IMR-90 (cell line): Measurements from ENCODE around the gene LPAR2. TPM values are rescaled to one million over a fixed set of nuclear protein-coding genes. Genes with fewer than 3 reads are reported as not detected.

Source experiments
- ATAC-seq: fragments of 200-7000 bp; cut with Tn5 transposase; 2 replicates; pipeline ENCODE4 v1.9.1; 2020; ENCODE audit warnings: low read depth, mild to moderate bottlenecking, moderate library complexity
- BruUV-seq: library from RNA; stranded (reverse); fragments of 400-500 nt; replicated peaks from 2 replicates; lab custom pipeline; 2021; lab: Mats Ljungman, UMichigan
- CTCF ChIA-PET: fragments of 300-600 bp; formaldehyde crosslinking; extraction: SDS; loops from one replicate; lab custom pipeline; 2021; ENCODE audit warnings: antibody characterized with exemption; lab: Yijun Ruan, JAX
- POLR2A ChIA-PET: fragments of 300-600 bp; sonication (Branson Sonifier 250); formaldehyde crosslinking; loops from one replicate; lab custom pipeline; 2022; ENCODE audit warnings: antibody characterized with exemption; ENCODE audit not compliant: unreplicated experiment; lab: Charles Lee
- DNase-seq: peaks from one replicate; pipeline ENCODE4 v3.0.0; 2013
- H2AFZ ChIP-seq: replicated peaks from 2 replicates; pipeline ENCODE3; 2013; ENCODE audit warnings: low read length, mild to moderate bottlenecking; ENCODE audit not compliant: poor library complexity
- H2AK5ac ChIP-seq: 2 replicates; pipeline ENCODE4 v1.6.1; 2013; ENCODE audit warnings: low read depth, low read length, inconsistent platforms
- H2AK9ac ChIP-seq: replicated peaks from 2 replicates; pipeline ENCODE3; 2013; ENCODE audit warnings: mild to moderate bottlenecking, low read depth, low read length, moderate library complexity; ENCODE audit not compliant: poor library complexity
- H2BK120ac ChIP-seq: 2 replicates; pipeline ENCODE4 v1.6.1; 2013; ENCODE audit warnings: low read depth, low read length, inconsistent platforms
- H2BK15ac ChIP-seq: 3 replicates; pipeline ENCODE4 v1.6.1; 2013; ENCODE audit warnings: low read depth, low read length, inconsistent platforms
- H2BK20ac ChIP-seq: 2 replicates; pipeline ENCODE4 v1.6.1; 2013; ENCODE audit warnings: low read depth, mild to moderate bottlenecking, inconsistent platforms, low read length, moderate library complexity
- H2BK5ac ChIP-seq: 2 replicates; pipeline ENCODE4 v1.6.1; 2013; ENCODE audit warnings: mild to moderate bottlenecking, low read depth, low read length, inconsistent platforms; ENCODE audit not compliant: poor library complexity, severe bottlenecking
- H3K14ac ChIP-seq: replicated peaks from 2 replicates; pipeline ENCODE4 v1.6.1; 2013; ENCODE audit warnings: low read depth, low read length, inconsistent platforms
- H3K18ac ChIP-seq: 2 replicates; pipeline ENCODE4 v1.6.1; 2013; ENCODE audit warnings: low read depth, low read length, control low read depth
- H3K23ac ChIP-seq: 2 replicates; pipeline ENCODE4 v1.6.1; 2013; ENCODE audit warnings: low read depth, low read length, inconsistent platforms
- H3K27ac ChIP-seq: 2 replicates; pipeline ENCODE4 v1.5.1; 2013; ENCODE audit warnings: mild to moderate bottlenecking, control low read depth, low read length; ENCODE audit not compliant: insufficient read depth
- H3K27me3 ChIP-seq: 2 replicates; pipeline ENCODE4 v1.6.1; 2013; ENCODE audit warnings: low read length; ENCODE audit not compliant: control insufficient read depth, insufficient read depth
- H3K36me3 ChIP-seq: 2 replicates; pipeline ENCODE4 v1.6.1; 2013; ENCODE audit warnings: low read length, mixed read lengths; ENCODE audit not compliant: control insufficient read depth, insufficient read depth
- H3K4ac ChIP-seq: 2 replicates; pipeline ENCODE4 v1.6.1; 2013; ENCODE audit warnings: low read depth, low read length, inconsistent platforms
- H3K4me1 ChIP-seq: 2 replicates; pipeline ENCODE4 v1.6.1; 2013; ENCODE audit warnings: low read length, mixed read lengths; ENCODE audit not compliant: control insufficient read depth, insufficient read depth
- H3K4me2 ChIP-seq: 2 replicates; pipeline ENCODE4 v1.6.1; 2013; ENCODE audit warnings: low read depth, mild to moderate bottlenecking, control low read depth, low read length, moderate library complexity
- H3K4me3 ChIP-seq: 2 replicates; pipeline ENCODE4 v1.5.1; 2013; ENCODE audit warnings: low read depth, mild to moderate bottlenecking, control low read depth, low read length, moderate library complexity; ENCODE audit not compliant: insufficient read depth
- H3K56ac ChIP-seq: 2 replicates; pipeline ENCODE4 v1.6.1; 2013; ENCODE audit warnings: low read length, inconsistent platforms; ENCODE audit not compliant: insufficient read depth; ENCODE audit errors: extremely low read depth
- H3K79me1 ChIP-seq, 2 experiments: 2 replicates each; pipeline ENCODE4 v1.6.1; 2013; ENCODE audit warnings: low read length in 2 of 2, inconsistent platforms in 1 of 2, low read depth in 1 of 2
- H3K9ac ChIP-seq: 2 replicates; pipeline ENCODE4 v1.6.1; 2013; ENCODE audit warnings: low read depth, low read length, control low read depth
- H3K9me1 ChIP-seq: 2 replicates; pipeline ENCODE4 v1.6.1; 2013; ENCODE audit warnings: low read length, inconsistent platforms; ENCODE audit not compliant: insufficient read depth
- H3K9me3 ChIP-seq: 2 replicates; pipeline ENCODE4 v1.6.1; 2013; ENCODE audit warnings: low read length; ENCODE audit not compliant: control insufficient read depth, insufficient read depth
- H4K20me1 ChIP-seq: 2 replicates; pipeline ENCODE4 v1.6.1; 2013; ENCODE audit warnings: low read length, inconsistent platforms; ENCODE audit not compliant: insufficient read depth
- H4K5ac ChIP-seq: 2 replicates; pipeline ENCODE4 v1.6.1; 2013; ENCODE audit warnings: mild to moderate bottlenecking, low read depth, low read length, control low read depth
- H4K8ac ChIP-seq, 2 experiments: 2 replicates each; pipeline ENCODE4 v1.6.1; 2013; ENCODE audit warnings: low read depth in 2 of 2, low read length in 2 of 2, control low read depth in 1 of 2, inconsistent platforms in 1 of 2
- H4K91ac ChIP-seq: 2 replicates; pipeline ENCODE4 v1.6.1; 2013; ENCODE audit warnings: low read depth, low read length, inconsistent platforms; ENCODE audit not compliant: insufficient read depth
- BHLHE40 ChIP-seq: fragments of 150-350 bp; IDR thresholded peaks from 2 replicates; pipeline ENCODE4 v1.6.1; 2016; ENCODE audit warnings: mild to moderate bottlenecking, low read depth, low read length
- CEBPB ChIP-seq: IDR thresholded peaks from 2 replicates; pipeline ENCODE4 v1.6.1; 2012; ENCODE audit warnings: low read depth, low read length, improper control_type of control experiment
- CHD1 ChIP-seq: IDR thresholded peaks from 2 replicates; pipeline ENCODE4 v1.6.1; 2012; ENCODE audit warnings: low read depth, low read length, improper control_type of control experiment
- FOS ChIP-seq: fragments of 150-350 bp; IDR thresholded peaks from 2 replicates; pipeline ENCODE4 v1.6.1; 2016; ENCODE audit warnings: low read depth, low read length
- MAFK ChIP-seq: IDR thresholded peaks from 2 replicates; pipeline ENCODE4 v1.6.1; 2012; ENCODE audit warnings: low read depth, low read length, improper control_type of control experiment
- MAZ ChIP-seq: IDR thresholded peaks from 2 replicates; pipeline ENCODE4 v1.6.1; 2012; ENCODE audit warnings: low read depth, mild to moderate bottlenecking, low read length, improper control_type of control experiment, moderate library complexity, borderline replicate concordance
- RCOR1 ChIP-seq: IDR thresholded peaks from 2 replicates; pipeline ENCODE4 v1.6.1; 2012; ENCODE audit warnings: mild to moderate bottlenecking, low read length, improper control_type of control experiment; ENCODE audit not compliant: insufficient replicate concordance
- SMC3 ChIP-seq: fragments of 150-350 bp; IDR thresholded peaks from 2 replicates; pipeline ENCODE4 v1.6.1; 2016; ENCODE audit warnings: low read depth, mild to moderate bottlenecking, antibody characterized with exemption, low read length, moderate library complexity
- WGBS, 2 experiments: methylation state at CpG; one replicate each; pipeline versions ENCODE4 v1.1.5 to v1.1.7; 2013; ENCODE audit warnings: missing lambda C conversion rate in 2 of 2; ENCODE audit not compliant: insufficient read length in 1 of 2; ENCODE audit errors: extremely low coverage in 2 of 2; 5-methylcytosine and 5-hydroxymethylcytosine counted together
- dilution Hi-C: fragments of 300-500 bp; cut with HindIII; formaldehyde crosslinking; loops from one replicate; pipeline ENCODE4 v1.14.3; 2018; ENCODE audit warnings: low sequenced_read_pairs; ENCODE audit not compliant: unreplicated experiment
- in situ Hi-C: fragments of 300-500 bp; cut with MboI; formaldehyde crosslinking; loops from 3 replicates; pipeline ENCODE4 v1.14.3; 2019; ENCODE audit warnings: low sequenced_read_pairs, inconsistent platforms, mixed read lengths
- intact Hi-C: fragments of 100-400 bp; cut with micrococcal nuclease; formaldehyde crosslinking; loops from 2 replicates; pipeline ENCODE4 v1.10.0; 2022
- polyA plus RNA-seq, 3 experiments: library from polyadenylated mRNA; depleted of rRNA; stranded (reverse); fragments of >200 nt; gene quantifications; 2 replicates each; pipeline ENCODE4 v1.2.3, GENCODE V29; 2012; ENCODE audit warnings: low replicate concordance in 1 of 3
- total RNA-seq: library from RNA; depleted of rRNA; stranded (reverse); fragments of >200 nt; gene quantifications from 2 replicates; pipeline ENCODE4 v1.2.3, GENCODE V29; 2012
- TF ChIP-seq, protein P1 (sequence below): fragments of 150-350 bp; IDR thresholded peaks from 2 replicates; pipeline ENCODE4 v1.6.1; 2016; ENCODE audit warnings: low read depth, mild to moderate bottlenecking, low read length, moderate library complexity, borderline replicate concordance
- TF ChIP-seq, protein P2 (sequence below): fragments of 150-350 bp; IDR thresholded peaks from 2 replicates; pipeline ENCODE4 v1.6.1; 2017; ENCODE audit warnings: mild to moderate bottlenecking, antibody characterized with exemption, low read length, low read depth
- TF ChIP-seq, protein P3 (sequence below): conservative IDR thresholded peaks from 2 replicates; pipeline ENCODE4 v1.5.1; 2012; ENCODE audit warnings: mild to moderate bottlenecking, low read depth, low read length, improper control_type of control experiment

The LPAR2 gene
- total and polyA plus RNA-seq, 2 of the 4 experiments (the other 2 are of a cell fraction) = under 0.01 to 5.4 TPM

DNA sequence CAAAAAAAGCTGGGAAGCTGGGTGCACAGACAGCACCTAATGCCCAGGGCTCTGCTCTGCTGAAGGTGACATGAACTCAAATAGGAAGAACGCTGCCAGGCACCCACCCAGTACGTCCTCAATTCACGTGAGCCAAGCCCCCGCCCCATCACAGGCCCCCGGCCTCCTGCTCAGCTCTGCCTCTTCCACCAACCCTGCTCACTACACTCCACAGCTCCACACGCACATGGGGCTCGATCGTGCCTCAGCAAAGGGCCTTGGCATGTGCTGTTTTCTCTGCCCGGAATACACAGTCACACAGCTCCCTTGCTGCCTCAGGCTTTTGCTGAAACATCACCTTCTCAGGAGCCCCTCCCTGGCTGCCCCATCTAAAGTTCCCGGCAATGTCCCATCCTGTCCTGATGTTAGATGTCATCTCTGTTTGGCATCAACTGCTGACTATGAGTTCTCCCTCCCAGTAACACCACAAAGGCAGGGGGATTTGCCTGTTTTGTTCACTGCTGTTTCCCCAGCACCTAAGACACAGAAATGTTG lies 33.2 kb upstream of the LPAR2 start:
- Histone ChIP-seq H3K9me1 (peaks cover 22% of the 10 kb centered on the region), H3K9ac (no peak overlapping the region), H2BK120ac (no peak overlapping the region), H2AFZ (no peak overlapping the region), H3K36me3 (peaks cover 35% of the 10 kb centered on the region), H3K14ac (no peak overlapping the region), H3K79me1 (peaks cover 20 to 42% of the 10 kb centered on the region in 2 experiments), H4K8ac (no peak overlapping the region), H2BK5ac (no peak overlapping the region), H2AK5ac (no peak overlapping the region), H2BK15ac (no peak overlapping the region), H4K91ac (no peak overlapping the region), H3K27me3 (no peaks in the 10 kb centered on the region), H3K56ac (no peak overlapping the region), H3K18ac (no peak overlapping the region), H2BK20ac (no peak overlapping the region), H3K23ac (no peak overlapping the region), H3K27ac (no peak overlapping the region), H2AK9ac (peak overlapping the region; percentile 28), H3K9me3 (no peaks in the 10 kb centered on the region), H4K5ac (no peak overlapping the region), H3K4ac (no peak overlapping the region), H4K20me1 (peaks cover 38% of the 10 kb centered on the region), H3K4me3 (no peak overlapping the region), H3K4me1 (peaks cover 7% of the 10 kb centered on the region; the same call in 1 of the 2 replicates), H3K4me2 (no peak overlapping the region)
- TF ChIP-seq RCOR1 = no peak
- no peak for TF ChIP-seq SMC3
- TF ChIP-seq MAFK = no peak
- no peak for TF ChIP-seq CHD1
- TF ChIP-seq, protein P1, sequence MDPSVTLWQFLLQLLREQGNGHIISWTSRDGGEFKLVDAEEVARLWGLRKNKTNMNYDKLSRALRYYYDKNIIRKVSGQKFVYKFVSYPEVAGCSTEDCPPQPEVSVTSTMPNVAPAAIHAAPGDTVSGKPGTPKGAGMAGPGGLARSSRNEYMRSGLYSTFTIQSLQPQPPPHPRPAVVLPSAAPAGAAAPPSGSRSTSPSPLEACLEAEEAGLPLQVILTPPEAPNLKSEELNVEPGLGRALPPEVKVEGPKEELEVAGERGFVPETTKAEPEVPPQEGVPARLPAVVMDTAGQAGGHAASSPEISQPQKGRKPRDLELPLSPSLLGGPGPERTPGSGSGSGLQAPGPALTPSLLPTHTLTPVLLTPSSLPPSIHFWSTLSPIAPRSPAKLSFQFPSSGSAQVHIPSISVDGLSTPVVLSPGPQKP = no peak
- TF ChIP-seq BHLHE40 = no peak
- TF ChIP-seq CEBPB = no peak
- TF ChIP-seq, protein P2, sequence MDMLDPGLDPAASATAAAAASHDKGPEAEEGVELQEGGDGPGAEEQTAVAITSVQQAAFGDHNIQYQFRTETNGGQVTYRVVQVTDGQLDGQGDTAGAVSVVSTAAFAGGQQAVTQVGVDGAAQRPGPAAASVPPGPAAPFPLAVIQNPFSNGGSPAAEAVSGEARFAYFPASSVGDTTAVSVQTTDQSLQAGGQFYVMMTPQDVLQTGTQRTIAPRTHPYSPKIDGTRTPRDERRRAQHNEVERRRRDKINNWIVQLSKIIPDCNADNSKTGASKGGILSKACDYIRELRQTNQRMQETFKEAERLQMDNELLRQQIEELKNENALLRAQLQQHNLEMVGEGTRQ = no peak
- TF ChIP-seq FOS = no peak
- TF ChIP-seq, protein P3, sequence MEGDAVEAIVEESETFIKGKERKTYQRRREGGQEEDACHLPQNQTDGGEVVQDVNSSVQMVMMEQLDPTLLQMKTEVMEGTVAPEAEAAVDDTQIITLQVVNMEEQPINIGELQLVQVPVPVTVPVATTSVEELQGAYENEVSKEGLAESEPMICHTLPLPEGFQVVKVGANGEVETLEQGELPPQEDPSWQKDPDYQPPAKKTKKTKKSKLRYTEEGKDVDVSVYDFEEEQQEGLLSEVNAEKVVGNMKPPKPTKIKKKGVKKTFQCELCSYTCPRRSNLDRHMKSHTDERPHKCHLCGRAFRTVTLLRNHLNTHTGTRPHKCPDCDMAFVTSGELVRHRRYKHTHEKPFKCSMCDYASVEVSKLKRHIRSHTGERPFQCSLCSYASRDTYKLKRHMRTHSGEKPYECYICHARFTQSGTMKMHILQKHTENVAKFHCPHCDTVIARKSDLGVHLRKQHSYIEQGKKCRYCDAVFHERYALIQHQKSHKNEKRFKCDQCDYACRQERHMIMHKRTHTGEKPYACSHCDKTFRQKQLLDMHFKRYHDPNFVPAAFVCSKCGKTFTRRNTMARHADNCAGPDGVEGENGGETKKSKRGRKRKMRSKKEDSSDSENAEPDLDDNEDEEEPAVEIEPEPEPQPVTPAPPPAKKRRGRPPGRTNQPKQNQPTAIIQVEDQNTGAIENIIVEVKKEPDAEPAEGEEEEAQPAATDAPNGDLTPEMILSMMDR = no peak
- no peak for TF ChIP-seq MAZ
- ATAC-seq (no peak), DNase-seq (no peak)
- ChIA-PET CTCF (no interaction called here), POLR2A (interaction anchor here (0.5 kb wide), 1 partner anchor 85 kb away, joined by 3 read pairs; no protein-coding TSS in a partner anchor)
- no TSS peak for BruUV-seq
- intact Hi-C loops (no loop called here), dilution Hi-C loops (no loop called here), in situ Hi-C loops (no loop called here)
- 97% methylated on average over 7 of the region's 10 CpGs; no CpG with 5 or more reads in 1 of the 2 experiments for WGBS, 2 experiments
